ENCODE results near the gene NCAN. TPM values are rescaled to one million over a fixed set of nuclear protein-coding genes. Genes with fewer than 3 reads are reported as not detected.

NCAN gene
- total RNA-seq, 4 donors from 2014 or later = not detected

DNA sequence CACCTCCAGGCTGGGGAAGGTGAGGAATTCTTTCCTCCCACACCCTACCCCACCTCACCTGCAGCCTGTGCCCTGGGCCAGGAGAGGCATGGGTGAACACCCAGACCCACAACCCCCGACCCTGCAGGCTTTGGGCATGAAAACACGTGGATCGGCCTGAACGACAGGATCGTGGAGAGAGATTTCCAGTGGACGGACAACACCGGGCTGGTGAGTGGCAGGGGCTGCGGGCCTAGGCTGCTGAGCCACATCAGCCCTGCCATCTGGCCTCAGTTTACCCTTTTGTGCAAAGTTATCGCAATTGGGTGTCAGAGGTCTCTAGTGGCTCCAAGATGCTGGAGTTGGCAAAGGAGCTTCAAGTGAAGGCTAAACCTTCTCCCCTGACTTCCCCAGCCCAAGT, 28.7 kb downstream of the NCAN start:
- TF ChIP-seq, protein P1, sequence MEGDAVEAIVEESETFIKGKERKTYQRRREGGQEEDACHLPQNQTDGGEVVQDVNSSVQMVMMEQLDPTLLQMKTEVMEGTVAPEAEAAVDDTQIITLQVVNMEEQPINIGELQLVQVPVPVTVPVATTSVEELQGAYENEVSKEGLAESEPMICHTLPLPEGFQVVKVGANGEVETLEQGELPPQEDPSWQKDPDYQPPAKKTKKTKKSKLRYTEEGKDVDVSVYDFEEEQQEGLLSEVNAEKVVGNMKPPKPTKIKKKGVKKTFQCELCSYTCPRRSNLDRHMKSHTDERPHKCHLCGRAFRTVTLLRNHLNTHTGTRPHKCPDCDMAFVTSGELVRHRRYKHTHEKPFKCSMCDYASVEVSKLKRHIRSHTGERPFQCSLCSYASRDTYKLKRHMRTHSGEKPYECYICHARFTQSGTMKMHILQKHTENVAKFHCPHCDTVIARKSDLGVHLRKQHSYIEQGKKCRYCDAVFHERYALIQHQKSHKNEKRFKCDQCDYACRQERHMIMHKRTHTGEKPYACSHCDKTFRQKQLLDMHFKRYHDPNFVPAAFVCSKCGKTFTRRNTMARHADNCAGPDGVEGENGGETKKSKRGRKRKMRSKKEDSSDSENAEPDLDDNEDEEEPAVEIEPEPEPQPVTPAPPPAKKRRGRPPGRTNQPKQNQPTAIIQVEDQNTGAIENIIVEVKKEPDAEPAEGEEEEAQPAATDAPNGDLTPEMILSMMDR (IDR thresholded peaks at IDR 0.05; ENCODE audit: low read depth) = no peak

DNA sequence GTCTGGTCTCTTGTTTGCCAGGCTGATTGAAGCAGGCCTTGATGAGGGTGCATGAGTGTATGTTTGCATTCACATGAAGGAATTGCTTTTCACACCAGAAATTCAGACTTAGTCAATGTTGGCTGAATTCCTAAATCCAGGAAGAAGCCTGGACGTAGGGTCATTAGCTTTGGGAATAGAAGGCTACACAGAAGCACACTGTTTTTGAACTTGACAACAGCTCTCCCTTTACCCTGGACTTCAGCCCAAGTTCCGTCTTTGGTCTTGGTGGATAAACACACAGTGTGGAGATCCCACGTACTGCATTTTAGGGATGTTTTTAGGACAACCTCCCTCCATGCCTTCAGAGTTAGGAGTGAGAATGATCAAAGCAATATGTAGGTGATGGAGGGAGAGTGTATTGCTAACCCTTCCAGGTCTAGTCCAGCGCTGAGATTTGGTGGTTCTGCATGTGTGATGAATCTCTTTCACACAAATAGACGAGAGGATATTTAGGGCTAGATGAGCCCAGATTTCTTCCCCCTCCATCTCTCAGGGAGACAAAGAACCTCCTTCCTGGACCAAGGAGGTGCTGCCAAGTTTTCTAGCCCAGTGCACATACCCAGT, 38.5 kb downstream of the NCAN start:
- TF ChIP-seq, protein P1 (IDR thresholded peaks at IDR 0.05; ENCODE audit: low read depth) = no peak

DNA sequence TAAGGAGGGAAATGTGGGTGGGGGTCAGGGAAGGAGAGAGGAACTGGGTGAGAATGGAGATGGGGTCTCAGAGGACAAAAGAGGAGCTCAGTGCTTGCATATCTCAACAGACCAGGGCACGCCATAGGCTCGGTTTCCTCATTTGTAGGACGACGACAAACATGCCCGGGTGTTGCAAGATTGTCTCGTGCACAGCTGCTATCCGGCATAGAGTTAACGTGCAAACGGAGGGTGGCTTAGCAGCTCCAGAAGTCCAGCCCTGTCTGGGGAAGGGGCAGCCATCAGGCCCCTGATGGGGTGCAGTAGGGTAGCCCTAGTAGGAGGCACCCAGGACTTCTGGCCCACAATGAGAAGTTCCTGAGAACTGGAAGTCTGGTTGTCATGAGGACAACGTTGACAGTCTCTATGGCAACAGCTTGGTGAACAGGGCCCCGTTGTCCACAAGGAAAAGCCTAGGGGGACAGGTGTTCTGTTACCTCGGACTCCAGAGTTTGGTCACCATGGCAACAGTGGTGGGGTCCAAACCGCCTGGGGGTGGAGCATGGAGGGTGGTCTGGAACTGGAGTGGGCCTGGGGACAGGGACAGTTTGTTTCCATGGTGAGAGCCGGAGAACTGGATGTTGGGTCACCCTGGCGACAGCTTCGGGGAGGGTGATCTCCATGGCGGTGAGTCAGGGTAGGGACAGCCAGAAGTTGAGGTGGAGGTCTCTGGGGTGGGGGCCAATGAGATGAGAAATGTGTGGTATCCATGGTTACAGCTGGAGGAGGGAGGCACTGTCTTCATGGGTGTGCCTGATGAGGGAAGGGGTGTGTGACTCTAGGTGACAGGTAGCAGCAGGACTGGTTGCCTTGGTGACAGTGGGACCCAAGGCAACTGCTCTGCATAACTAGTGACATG, 44.6 kb downstream of the NCAN start:
- TF ChIP-seq, protein P1 (IDR thresholded peaks at IDR 0.05; ENCODE audit: low read depth) = no peak

DNA sequence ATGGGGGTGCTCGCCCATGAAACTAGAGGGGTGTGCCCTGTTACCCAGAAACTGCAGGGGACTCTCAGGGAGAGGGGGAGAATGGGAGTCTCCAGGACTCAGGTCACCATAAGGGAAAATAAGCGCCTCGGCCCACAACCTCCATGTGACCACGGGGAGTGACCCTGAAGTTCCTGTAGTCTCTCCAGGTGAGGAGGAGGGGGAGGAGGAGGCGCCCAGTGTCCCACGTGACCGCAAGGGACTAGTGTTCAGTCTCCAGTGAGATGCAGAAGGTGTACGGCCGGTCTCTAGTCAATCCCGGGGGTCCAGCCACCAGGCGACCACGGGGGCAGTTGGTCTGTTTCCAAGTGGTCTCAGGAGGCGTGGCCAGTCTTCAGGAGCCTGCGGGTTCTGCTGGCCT, 45.4 kb downstream of the NCAN start:
- TF ChIP-seq, protein P1 (IDR thresholded peaks at IDR 0.05; ENCODE audit: low read depth) = no peak

DNA sequence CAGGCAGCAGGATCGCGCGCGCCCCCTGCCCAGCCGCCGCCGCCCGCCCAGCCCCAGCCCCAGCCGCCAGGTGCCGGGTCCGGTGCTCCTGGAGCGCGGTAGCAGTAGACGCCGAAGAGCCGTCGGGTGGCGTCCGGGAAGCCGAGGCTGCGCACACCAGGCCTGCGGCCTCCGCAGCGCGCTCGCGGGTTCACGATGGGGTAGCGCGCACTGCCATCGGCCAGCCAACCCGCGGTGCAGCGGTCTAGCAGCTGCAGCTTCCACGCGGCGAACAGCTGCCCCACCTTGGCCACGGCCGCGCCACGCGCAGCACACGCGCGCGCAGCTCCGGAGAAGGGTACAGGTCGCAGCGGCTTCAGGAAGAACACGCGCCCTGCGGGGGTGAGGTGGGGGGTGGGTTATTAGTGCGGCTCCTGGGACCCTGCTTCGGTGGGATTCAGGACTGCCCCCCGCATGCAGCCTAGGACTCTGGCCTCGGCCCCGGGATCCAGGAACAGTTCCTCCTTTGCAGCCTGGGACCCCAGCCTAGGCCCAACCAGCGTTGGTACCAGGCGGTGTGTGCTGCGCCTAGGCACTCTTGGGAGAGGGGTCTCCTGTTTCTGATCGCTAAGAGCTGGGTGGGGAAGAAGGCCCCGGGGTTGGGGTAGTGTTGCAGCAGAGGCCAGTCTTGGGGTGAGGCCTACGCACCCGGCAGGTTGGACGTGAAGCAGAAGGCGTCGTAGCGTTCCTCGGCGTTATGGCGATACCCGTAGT, 46.3 kb downstream of the NCAN start:
- TF ChIP-seq, protein P1 (IDR thresholded peaks at IDR 0.05; ENCODE audit: low read depth) = no peak

DNA sequence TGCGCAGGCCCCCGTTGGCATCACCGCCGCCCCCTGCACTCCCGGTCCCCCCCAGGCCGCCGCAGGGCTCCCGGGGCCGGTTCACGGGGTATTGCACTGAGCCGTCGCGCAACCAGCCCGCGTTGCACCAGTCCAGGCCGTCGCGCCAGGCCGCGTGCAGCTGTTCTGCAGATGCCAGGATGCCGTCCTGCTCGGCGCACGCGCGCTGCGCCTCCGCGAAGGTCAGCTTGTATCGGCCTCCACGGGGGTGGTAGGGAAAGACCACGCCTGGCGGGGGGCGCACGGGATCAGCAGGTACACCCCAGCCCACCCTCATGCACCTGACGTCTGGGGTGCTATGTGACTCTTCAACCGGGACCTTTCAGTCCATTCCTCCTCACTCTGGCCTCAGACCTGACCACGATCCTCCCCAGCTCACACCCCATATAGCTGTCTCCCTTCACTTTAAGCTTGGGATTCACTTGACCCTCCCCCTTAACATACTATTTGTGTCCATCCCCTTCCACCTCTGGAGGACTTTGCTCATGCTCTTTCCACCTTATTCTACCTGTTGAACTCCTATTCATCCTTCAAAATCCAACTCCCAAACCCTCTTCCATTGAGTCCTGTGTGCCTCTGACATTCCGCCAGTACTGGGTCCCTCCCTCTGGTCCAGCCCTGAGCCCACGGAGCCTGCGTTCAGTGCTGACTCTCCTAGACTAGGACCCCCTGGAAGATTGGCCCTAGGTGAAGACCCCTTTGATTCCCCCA, 47.0 kb downstream of the NCAN start:
- TF ChIP-seq, protein P1 (IDR thresholded peaks at IDR 0.05; ENCODE audit: low read depth) = no peak
